ENCODE results near the gene RAD23A.

- no peak for TF ChIP-seq CTCF (IDR thresholded peaks at IDR 0.05; ENCODE audit: insufficient read depth, low read depth, low read length)
- no peak for TF ChIP-seq EZH2 (IDR thresholded peaks at IDR 0.05; ENCODE audit: insufficient read depth, low read length)
Measured at GRCh38 chr19:12939975-12940423, 5.7 kb upstream of the RAD23A start.

Measured in astrocyte (in vitro differentiated cells and primary cell).